ENCODE data around the gene VPS8. TPM values are rescaled to one million over a fixed set of nuclear protein-coding genes. Genes with fewer than 3 reads are reported as not detected.

The VPS8 gene
- total RNA-seq, 1 experiment from 2014 or later: 37.6 TPM

GRCh38 chr3:184857099-184857498 is 45.1 kb downstream of the VPS8 start (continued):
- TF ChIP-seq FOSL1 (IDR thresholded peaks at IDR 0.05; ENCODE audit: low read depth) (no peak), ELF1 (IDR thresholded peaks at IDR 0.05; ENCODE audit: borderline replicate concordance, low read depth) (no peak), TCF7L2 (IDR thresholded peaks at IDR 0.05; ENCODE audit: borderline replicate concordance, extremely low read depth, insufficient read depth, insufficient read length) (no peak), POLR2A (IDR thresholded peaks at IDR 0.05; ENCODE audit: borderline replicate concordance, extremely low read depth, insufficient read depth, insufficient read length) (no peak), ZBTB33 (IDR thresholded peaks at IDR 0.05; ENCODE audit: extremely low read depth, insufficient replicate concordance, low read length) (no peak), SRF (IDR thresholded peaks at IDR 0.05; ENCODE audit: low read depth) (no peak), CBX3 (IDR thresholded peaks at IDR 0.05; ENCODE audit: low read depth) (no peak)

- H3K36me3 ChIP-seq (ENCODE audit: control insufficient read depth in 1 of 2, insufficient read depth in 2 of 2, low read length in 2 of 2): peaks cover 4 to 8% of the 10 kb centered on the region in 2 experiments; a peak in 2 of 4 replicates
- H3K4me2 ChIP-seq (ENCODE audit: low read length): no peak overlapping the region
- H3K4me1 ChIP-seq (ENCODE audit: control insufficient read depth in 1 of 2, insufficient read depth in 2 of 2, low read length in 2 of 2): no peaks in the 10 kb centered on the region
- DNase-seq (ENCODE audit: low read depth, low spot score) (no peak), ATAC-seq (no peak)
- no peak overlapping the region for H3K9ac ChIP-seq (ENCODE audit: low read length)
- no peak for TF ChIP-seq TCF7L2 (IDR thresholded peaks at IDR 0.05; ENCODE audit: borderline replicate concordance, extremely low read depth, insufficient read depth, insufficient read length)
- TF ChIP-seq FOSL1 (IDR thresholded peaks at IDR 0.05; ENCODE audit: low read depth): no peak
- TF ChIP-seq EZH2 (IDR thresholded peaks at IDR 0.05): no peak
- TF ChIP-seq RAD21 (IDR thresholded peaks at IDR 0.05; ENCODE audit: low read depth): no peak
- no peaks in the 10 kb centered on the region for H4K20me1 ChIP-seq (ENCODE audit: insufficient read depth)
- no peak overlapping the region for H3K4me3 ChIP-seq (replicated peaks in 1 of 2; ENCODE audit: low read depth in 1 of 2, low read length in 2 of 2)
- CTCF ChIA-PET: no interaction called here
- RAD21 ChIA-PET (ENCODE audit: low non-redundant PET in 1 of 2, low total read pairs in 2 of 2, uncharacterized antibody in 2 of 2, unreplicated experiment in 2 of 2): no interaction called here
- no peaks in the 10 kb centered on the region for H3K27me3 ChIP-seq (ENCODE audit: insufficient read depth, low read length)
- H3K79me2 ChIP-seq (ENCODE audit: insufficient read depth, low read length): no peaks in the 10 kb centered on the region
- no peak overlapping the region for H3K27ac ChIP-seq (ENCODE audit: low read depth, low read length)
- BruUV-seq (replicated peaks): no TSS peak
- H3K9me2 ChIP-seq (ENCODE audit: insufficient read depth): no peaks in the 10 kb centered on the region
- intact Hi-C loops (cut with micrococcal nuclease): no loop called here
- H3K9me3 ChIP-seq (ENCODE audit: control insufficient read depth in 1 of 2, insufficient read depth in 1 of 2, low read depth in 1 of 2, low read length in 2 of 2): no peaks in the 10 kb centered on the region
- POLR2A ChIA-PET: no interaction called here
- H2AFZ ChIP-seq (ENCODE audit: low read depth, low read length, poor library complexity, severe bottlenecking): no peak overlapping the region
These were observed 52.0 kb downstream of the VPS8 start for GRCh38 chr3:184864000-184864399.

Data from HCT116 (cell line).